Right ventricle myocardium inferior (tissue), 1 donor: Measurements from ENCODE around the gene CHD2. TPM values are rescaled to one million over a fixed set of nuclear protein-coding genes. Genes with fewer than 3 reads are reported as not detected.
"Not testable (repeated sequence)": the region's sequence is repeated elsewhere in the genome, so short reads cannot be mapped to it uniquely, and the experiment has no call there.

ENCODE experiments used
- ATAC-seq: fragments of 200-7000 bp; cut with Tn5 transposase; one replicate; pipeline ENCODE4 v1.9.1; 2020; ENCODE audit warnings: mild to moderate bottlenecking, moderate library complexity
- DNase-seq: peaks from one replicate; pipeline ENCODE4 v3.0.0; 2021; ENCODE audit errors: missing footprints
- intact Hi-C: fragments of 100-400 bp; cut with DNase I; formaldehyde crosslinking; loops from one replicate; pipeline ENCODE4 v1.11.0; 2022
- total RNA-seq: library from RNA; stranded (reverse); fragmentation: NEBNext Ultra II Directional; extraction: Animal tissue kit (Norgen Biotek cat#: 25700); gene quantifications from one replicate; pipeline ENCODE4 v1.2.1, GENCODE V29; 2021
- donor health status: DM: no; HTN: yes; CAD: no; lungs with severe emphysema.

Gene CHD2
- total RNA-seq, 1 donor from 2014 or later, result 45.9 TPM

DNA sequence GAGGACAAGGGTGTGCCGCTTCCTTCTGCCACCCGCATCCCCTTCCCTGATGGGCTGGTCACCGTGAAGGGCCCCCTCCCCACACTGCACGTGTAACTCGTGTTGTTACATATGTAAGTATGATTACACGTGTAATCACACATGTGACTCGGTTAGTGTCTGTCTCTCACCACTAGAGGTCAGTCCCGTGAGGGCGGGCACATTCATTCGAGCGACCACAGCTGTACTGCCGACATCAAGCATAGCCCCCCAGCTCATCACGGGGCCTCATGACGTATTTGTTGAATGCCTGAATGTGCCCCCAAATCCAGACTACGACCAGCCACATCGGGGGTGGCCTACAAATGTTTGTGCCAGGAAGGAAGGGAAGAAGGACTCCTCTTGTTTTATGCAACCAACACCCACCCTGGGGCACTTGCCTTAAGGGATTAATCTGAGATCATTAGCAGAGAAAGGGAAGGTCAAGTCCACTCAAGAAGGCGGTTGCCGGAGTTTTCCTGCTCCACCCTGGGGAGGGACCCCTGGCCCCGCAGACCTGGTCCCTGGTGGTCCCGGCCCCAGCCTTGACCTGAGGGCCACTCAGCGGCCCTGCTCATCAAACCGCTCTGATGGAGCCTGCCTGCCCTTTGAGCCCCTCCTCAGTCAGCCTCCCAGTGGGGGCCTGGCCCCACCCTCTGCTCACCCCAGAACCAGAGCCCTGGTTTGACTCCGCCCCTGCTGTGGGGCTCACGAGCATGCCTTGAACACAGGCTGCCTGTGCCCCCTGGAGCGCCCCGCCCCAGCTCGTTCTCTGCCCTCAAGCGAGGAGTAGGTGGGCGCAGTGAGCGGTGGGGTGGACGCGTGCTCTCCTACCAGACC is 136.1 kb downstream of the CHD2 start:
- no peak for DNase-seq
- no peak for ATAC-seq
- intact Hi-C loops, result loop anchor here (5.0 kb wide), 1 partner anchor 451 kb away; no protein-coding TSS in a partner anchor

DNA sequence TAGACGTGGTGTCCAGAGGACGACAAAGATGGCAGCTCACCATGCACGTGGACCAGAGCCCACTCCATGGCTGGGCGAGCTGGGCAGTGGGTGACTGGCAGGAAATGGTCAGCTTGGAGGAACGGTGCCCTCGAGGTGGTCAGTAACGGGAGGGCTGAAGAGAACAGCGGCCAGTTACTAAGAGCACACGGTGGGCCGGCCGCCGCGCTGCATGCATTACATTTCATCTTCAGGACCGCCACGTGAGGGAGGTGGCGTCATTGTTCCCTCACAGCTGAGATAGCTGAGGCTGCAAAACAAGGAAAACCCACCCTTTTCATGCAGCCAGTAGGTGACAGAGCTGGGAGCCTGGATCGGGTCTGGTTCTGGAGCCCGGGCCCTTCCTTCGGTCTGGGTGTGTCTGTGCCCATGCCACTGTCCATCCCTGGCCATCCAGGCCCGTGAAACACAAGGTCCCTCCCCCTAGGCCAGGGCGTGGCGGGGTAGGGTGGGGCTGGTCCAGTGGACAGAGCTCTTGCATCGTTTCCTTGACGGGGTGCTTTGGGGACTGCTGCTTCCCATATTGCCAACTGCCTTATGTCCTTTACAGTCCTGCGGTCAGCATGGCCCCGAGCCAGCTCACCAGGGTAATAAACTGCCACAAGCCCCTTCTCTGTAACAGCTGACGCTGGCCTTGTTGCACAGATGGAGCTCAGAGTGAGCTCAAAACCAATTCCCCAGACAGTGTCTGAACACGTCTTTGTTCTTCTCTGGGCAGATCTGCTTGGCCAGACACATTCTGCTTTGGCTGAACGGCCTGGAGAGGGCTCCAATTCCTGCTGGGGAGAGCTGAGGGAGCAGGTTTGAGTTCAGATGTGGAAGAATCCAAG is 137.1 kb downstream of the CHD2 start:
- peak; percentile 92 for DNase-seq
- intact Hi-C loops, result loop anchor here (5.0 kb wide), 1 partner anchor 450 kb away; no protein-coding TSS in a partner anchor
- ATAC-seq, result peak; percentile 90

DNA sequence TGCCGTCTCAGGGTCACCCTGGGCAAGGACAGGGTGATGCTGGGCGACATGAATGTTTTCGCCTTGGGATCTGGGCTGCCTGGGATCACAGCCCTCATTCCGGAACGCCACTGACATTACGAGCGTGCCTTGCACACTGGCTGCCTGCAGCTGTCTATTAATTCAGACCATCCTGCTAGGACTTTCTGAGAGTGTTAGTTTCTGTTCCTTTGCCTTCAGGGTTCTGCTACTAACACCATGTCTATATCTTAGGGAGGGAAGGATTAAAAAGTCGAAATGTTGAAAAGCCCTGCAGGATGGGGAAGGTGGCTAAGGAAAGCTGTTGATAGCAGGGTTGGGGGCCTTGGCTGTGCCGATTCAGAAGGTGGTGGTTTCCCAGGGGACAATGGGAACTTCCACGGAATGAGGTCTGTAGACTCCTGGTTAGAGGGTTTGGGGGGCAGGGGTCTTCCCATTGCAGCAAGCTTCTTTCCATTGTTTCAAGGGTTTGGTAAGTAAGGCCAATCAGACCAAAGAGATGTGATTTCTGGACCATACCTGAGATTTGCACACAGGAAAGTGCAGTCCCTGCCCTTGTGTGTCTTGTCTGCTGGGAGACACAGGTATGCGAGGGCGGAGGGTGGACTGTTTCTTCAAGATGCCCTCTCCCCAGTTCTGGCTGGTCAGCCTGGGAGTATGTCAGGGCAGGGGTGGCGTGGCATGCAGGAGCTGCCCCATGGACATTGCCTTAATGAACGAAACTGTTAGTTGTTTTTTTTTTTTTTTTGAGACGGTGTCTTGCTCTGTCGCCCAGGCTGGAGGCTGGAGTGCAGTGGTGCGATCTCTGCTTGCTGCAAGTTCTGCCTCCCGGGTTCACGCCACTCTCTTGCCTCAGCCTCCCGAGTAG is 137.9 kb downstream of the CHD2 start:
- DNase-seq (no peak), ATAC-seq (no peak)
- intact Hi-C loops, result loop anchor here (5.0 kb wide), 1 partner anchor 449 kb away; no protein-coding TSS in a partner anchor

GRCh38 chr15:93039562-93040287 is 139.6 kb downstream of the CHD2 start:
- intact Hi-C loops, result loop anchor here (5.0 kb wide), 1 partner anchor 448 kb away; no protein-coding TSS in a partner anchor
- DNase-seq, ATAC-seq: not testable (repeated sequence)

DNA sequence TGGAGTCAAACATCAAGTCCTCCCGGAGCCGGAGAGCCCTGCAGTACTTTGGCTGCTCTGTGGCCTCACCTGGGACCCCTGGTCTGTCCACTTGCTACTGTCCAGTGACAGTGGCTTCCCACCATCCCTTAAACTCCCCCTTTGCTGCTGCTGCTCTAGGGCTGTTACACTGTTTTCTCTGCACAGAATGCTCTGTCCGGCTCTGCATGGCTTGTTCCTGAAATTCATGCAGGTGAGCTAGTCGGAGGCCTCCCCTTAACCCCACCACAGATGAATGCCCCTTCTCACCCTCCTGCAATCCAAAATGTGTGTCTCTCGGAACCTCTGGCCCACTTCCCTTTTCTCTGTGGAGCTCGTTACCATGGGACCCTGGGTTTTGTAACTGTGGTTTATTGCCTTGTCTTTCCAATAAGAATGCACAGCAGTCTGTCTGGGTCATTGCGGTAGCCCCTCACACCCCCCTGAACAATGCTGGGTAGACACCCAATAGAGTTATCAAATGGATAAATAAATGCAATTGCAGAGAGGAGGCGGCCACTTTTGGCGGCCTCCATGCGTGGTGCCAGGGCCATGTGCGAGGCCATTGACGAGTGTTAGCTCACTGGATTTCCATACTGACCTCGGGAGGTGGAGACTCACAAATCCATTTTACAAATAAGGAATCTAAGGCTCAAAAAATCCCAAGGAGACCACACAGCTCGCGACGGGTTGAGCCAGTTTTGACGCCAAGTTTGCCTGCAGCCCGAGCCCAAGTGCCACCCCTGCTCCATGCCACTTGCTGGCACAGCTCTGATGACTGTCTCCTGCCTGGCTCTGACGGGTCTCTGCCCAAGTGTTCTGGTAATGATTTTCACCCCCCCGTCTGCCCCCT is 140.4 kb downstream of the CHD2 start:
- ATAC-seq (no peak), DNase-seq (no peak)
- intact Hi-C loops, result no loop called here

DNA sequence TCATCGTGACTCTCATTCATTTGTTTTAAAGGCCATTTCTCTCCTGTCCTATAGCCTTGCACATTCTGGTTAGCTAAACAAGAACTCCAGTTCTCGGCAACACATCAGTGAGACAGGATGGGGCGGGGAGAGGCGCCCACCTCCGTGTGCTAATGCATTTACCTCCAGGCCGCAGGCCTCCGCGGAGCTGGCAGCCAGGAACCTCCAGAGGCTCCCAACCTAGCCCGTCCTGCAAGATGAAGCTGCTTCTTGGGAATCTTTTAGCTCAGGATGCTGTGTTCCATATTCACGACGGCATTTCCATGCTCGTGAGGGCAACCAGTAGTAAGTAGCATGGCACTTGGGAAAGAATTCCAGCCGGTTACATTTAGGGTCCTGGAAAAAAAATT is 141.0 kb downstream of the CHD2 start:
- DNase-seq, result no peak
- intact Hi-C loops, result no loop called here

GRCh38 chr15:93042211-93042610 is 142.1 kb downstream of the CHD2 start:
- intact Hi-C loops, result no loop called here
- DNase-seq (no peak), ATAC-seq (no peak)

More for the DNA sequence above, 141.0 kb downstream of the CHD2 start:
- ATAC-seq, result no peak

DNA sequence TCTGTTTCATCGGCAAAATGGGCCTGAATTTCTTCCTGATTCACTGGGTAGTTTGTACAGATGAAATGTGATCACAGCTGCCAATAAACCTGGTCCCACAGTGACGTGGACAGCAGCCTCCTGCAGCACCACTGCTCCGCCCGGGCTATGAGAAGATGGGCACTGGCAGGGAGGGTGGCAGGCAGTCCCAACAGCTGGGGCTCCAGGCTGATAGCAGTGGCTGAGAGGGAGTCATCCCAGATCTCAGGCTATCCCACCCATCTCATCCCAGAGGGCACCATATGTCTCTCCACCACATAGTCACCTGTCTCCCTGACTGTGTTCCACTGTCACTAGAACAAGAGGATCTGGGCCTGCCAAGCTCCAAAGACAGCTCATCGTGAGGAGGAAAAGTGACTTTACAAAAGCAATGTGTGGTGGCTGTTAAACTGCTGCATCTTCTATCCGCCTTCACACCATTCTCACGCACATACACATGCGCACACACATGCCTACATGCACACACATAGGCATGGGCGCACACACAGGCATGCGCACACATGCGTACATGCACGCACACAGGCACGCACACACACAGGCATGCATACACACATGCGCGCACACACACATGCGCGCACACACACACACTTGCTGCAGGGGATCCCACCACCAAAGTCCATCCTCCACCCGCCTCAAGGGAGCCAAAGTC is 142.7 kb downstream of the CHD2 start:
- no peak for DNase-seq
- no peak for ATAC-seq

DNA sequence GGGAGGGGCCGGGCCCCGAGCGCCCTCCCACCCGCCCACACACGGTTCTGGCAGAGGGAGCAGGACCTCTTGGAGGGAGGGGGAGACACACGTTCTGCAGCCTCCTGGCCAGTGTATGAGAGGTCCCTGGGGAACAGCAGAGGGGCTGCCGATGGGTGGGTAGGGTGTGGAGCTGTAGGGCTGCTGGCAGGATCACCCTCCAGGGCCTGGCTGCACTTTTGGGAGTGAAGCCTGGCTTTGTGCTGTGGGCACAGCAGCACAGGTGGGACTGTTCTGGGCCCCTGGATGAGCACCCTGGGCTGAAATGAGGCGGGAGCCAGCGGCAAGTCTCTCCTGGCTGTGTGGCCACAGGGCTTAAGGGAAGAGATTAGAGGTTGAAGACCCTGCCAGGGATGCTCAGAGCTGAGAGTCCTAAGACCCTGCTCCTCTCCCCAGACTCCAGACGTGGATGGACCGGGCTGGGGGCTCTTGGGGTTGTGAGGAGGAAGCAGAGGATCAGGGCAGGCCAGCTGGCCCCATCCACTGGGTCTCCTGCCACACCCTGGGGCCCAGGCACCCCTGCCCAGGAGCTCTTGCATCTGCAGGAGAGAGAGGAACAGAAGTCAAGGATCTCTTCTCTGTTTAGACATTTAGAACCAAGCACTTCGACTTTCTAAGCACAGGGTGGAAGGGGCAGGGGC is 143.6 kb downstream of the CHD2 start:
- intact Hi-C loops, result no loop called here
- DNase-seq (no peak), ATAC-seq (no peak)

More for the DNA sequence above, 142.7 kb downstream of the CHD2 start:
- intact Hi-C loops, result no loop called here

DNA sequence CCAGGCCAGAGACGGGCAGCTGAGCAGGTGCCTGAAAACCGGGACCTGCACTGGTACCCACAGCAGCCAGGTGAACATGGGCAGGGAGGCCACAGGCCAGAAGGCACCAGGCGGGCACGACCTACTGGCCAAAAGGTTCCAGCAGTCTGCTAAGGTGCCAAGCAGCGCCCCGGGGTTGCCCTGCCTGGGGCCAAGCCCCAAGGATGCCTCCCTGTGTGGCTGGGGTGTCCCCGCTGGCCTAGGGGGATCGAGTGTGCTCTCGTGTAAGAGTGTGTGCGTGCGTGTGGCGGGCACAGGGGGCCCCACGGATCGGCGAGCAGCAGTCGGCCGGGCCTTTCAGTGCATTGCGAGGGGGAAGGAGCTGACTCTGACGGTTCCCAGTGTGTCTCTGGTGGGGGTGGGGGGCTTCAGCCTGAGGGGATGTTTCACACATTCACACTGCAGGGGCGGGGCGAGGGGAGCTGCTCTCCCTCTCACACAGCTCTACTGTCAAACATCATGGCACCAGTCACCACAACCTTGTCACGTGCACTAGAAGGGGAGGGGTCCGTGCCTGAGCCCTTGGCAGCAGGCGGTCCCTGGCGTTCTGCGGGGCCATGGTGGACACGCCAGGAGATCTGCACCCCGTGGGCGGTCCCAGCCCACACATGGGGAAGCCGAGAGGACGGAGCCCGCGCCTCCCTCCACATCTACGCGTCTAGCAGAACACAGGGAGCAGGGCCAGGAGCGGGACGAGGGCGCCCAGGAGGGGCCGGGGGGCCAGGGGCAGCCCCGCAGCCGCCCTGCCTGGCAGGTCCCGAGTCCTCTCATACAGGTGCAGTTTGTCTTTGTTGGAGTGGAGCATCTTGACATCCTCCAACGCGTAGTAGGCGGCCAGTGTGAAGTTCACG is 144.4 kb downstream of the CHD2 start:
- no peak for DNase-seq
- ATAC-seq, result no peak
- intact Hi-C loops, result no loop called here

- DNase-seq (no peak), ATAC-seq (no peak)
- intact Hi-C loops, result no loop called here
These were observed 145.2 kb downstream of the CHD2 start for GRCh38 chr15:93045191-93045785.

DNA sequence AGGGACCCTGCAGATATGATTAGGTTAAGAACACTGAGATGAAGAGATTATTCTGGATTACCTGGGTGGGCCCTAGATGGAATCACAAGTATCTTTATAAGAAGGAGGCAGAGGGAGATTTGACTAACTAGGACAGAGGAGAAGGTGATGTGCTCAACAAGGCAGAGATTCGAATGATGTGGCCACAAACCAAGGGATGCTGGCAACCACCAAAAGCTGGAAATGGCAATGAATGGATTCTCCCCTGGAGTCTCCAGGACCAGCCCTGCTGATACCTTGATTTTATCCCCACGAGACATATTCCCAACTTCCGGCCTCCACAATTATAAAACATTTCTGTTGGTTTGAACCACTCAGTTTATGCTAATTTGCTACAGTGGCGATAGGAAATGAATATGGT is 146.0 kb downstream of the CHD2 start:
- ATAC-seq, result no peak
- DNase-seq, result no peak
- intact Hi-C loops, result no loop called here

DNA sequence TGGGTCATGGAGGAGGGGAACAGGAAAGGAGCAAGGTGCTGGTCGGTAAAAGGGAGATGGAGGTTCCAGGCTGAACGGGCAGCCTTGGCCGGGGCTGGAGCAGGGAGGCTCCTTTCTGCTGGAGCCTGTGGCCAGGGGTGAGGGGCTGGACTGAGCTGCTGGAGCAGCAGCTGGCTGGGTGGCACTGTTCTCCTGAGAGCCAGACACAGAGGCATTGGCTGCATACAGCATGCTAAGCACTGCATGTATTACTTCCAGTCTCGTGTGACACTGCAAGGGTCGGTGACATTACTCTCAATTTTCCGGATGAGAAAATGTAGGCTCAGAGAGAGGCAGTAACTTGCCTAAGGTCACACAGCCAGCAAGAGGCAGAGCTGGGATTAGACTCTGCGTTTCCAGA is 146.6 kb downstream of the CHD2 start:
- ATAC-seq, result no peak
- intact Hi-C loops, result no loop called here

DNA sequence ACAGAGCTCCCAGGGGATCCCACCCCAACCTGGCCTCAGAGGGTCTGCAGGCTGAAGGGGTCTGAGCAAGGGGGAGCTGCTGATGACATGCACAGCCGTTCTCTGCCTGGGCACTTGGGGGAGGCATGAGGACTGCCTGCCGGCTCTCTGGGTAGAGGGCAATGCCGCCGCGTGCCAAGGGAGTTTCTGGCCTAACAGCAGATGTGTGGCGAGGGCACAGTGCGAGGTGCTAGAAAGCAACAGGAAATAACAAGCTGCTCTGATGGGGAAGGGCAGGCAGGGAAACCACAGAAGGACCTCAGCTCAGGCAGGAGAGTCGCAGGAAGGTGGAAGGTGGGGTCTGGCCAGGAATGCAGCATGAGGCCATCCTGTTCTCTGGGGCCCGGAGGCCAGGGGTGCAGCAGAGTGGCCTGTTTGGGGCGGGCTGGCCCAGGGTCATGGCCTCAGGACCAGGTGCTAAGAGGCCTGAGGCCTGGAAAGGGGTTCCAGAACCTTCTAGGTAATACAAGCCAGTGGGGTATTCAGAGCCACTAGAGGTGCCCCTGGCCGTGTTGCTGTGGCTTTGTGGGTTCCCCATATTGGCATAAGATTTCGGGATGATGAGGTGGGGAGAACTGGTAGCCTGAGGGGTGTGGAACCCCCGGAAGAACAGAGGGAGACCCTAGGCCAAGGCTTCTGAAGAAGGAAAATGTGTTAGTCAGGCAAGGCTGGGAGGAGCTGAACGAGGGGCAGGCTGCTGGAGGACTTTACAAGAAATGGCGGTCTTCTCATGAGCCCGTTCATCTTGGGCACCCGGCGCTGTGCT is 147.7 kb downstream of the CHD2 start:
- ATAC-seq, result no peak
- DNase-seq, result no peak
- intact Hi-C loops, result no loop called here

More for the DNA sequence above, 146.6 kb downstream of the CHD2 start:
- DNase-seq, result no peak
